GM21529 (cell line): ENCODE results near the gene CPXM1.
"Not testable (repeated sequence)": the region's sequence is repeated elsewhere in the genome, so short reads cannot be mapped to it uniquely, and the experiment has no call there.

ENCODE experiments used
- ATAC-seq: cut with Tn5 transposase; IDR thresholded peaks from one replicate; pipeline ENCODE4 v1.9.1; 2021; ENCODE audit not compliant: unreplicated experiment

CPXM1 gene

DNA sequence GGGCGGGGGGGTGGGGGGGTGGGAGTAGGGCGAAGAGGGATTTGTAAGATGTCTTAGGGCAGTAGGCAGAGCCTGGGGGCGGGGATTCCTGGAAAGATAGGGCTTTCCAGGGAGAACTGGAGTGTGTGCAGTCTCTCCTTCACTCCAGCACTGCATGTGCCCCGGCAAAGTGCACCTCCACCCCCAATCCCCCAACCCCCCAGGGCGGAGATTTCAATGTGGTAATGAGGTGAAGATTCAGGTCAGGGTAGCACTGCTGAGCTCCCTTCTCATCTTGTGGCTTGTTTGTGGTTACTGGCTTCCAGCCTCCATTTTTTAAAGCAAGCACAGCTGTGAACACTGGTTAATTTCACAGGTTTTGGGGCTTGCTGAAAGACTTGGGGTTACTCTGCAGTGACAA lies 21.6 kb upstream of the CPXM1 start:
- ATAC-seq, result no peak

DNA sequence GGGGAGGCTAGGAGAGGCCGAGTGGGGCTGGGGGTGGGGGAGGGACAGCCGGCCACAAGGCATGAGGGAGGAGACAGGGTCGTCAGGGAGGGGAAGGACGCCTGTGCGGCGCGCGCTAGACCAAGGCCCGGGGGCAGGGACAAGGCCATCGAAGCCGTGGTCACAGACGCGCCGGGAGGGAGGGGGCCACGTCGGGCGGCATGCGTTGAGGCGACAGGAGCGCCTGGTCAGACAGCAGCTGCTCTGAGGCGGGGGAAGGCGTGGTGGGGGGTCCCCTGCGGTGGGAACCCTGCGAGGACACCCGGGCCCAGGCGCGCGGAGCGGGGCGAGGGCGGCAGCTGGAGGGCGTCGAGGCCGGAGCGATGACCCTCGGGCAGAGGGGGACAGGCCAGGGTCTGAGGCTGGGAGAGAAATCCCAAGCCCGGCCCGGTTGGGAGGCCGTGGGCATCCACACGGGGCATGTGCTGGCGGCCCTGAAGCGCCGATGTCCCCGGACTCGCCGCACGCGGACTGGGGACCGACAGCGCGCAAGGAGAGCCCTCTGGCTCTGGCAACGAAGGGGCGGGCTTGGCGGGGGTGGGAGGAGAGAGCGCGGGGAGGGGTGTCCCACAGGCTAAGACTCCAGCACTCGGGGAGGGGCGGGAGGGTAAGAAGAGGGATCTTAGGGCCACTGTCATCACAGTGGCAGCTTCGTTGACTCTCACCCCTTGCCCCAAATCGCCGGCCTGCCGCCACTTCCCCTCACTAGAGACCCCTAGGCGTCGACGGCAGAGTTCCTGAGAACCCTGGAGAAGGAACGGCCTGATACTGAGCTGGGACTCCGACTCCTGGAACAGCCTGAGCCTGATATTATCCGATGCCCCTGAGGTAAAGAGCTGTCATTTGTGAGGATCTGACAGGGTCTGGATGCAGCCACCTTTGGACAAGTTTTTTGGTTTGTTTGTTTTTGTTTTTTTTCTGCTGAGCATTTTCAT lies 20.8 kb upstream of the CPXM1 start:
- no peak for ATAC-seq

DNA sequence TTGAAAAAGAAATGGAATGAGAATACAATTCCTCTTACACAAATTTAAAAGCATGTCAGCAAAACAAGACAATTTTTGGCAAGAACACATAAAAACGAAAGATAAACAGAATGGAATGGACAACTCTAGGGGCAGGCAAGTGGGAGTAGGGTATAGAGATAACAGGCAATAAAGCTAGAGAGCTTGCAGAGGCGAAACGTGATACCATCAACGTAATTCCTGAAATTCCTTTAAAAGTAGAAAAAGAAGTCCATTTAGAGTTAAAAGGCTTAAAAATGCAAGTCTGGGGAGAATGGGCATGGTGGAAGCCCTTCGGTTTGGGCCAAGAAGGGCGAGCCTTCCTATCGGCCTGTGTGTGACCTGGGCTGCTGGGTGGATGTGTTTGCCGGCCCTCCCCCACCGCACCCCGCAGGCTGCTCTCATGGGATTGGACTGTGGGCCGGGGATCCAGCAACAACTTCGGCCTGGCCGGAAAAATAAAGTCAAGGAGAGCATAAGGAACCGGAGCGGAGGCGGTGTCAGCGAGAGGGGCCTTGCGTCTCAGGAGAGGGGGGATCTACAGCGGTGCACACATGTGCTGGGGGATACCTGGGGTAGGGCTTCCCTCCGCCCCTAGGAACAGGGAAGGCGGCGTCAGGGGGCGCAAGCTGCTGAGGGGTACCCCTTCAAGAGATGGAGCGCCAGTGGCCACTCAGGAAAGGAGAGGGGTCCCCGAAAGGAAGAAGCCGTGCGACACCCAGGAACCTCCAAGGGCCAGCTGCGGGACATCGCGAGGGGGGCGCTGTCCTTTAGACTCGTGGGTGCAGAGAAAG lies 19.9 kb upstream of the CPXM1 start:
- ATAC-seq, result no peak

DNA sequence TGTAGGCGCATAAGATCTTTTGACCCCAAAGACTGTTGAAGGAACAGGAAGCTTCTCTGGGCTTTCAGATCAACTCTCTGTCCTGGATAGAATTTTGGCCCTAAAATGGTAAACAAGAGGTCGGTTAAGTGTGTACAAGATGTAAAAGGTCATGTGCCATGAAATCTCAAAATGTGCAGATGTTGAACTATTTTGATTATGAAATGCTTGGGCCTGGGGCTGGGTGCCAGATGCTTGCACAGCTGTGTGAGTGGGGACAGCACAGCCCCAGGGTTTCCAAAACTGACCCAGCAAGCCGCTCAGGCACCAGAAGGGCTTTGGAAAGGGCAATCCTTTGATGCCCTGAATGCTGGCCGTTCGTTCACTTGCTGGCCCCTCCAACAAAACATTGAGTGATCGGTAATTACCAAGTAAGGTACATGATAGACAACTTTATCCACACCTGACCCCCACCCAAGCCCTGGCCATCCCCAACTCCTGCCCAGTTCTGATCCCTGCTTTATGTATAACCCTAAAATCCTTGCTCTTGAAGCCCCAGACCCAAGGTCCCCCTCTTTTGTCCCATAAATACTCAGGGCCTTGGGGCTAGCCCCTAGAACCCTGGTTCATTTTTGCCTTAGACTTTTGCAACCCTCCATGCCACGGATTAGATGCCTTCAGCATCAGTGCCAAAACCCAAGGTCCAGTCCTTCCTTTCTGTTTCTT lies 17.6 kb upstream of the CPXM1 start:
- ATAC-seq, result no peak

DNA sequence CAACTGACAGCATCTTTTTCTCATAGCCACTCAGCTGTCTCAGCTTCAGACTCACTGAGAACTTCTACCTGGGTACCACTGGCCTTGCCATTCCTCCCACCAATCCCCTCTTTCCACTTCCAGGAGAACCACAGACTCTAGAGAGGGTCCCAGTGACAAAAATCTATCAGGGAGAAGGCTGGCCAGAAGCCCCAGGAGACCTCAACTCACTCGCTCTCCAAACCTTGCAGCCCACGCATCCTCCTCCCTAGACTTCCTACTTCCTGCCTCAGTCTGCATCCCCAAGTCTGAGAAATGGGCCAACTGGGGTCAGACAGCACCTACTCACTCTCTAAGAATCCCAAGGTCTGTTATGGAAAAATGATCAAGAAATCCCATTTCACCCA lies 16.9 kb upstream of the CPXM1 start:
- ATAC-seq, result no peak

DNA sequence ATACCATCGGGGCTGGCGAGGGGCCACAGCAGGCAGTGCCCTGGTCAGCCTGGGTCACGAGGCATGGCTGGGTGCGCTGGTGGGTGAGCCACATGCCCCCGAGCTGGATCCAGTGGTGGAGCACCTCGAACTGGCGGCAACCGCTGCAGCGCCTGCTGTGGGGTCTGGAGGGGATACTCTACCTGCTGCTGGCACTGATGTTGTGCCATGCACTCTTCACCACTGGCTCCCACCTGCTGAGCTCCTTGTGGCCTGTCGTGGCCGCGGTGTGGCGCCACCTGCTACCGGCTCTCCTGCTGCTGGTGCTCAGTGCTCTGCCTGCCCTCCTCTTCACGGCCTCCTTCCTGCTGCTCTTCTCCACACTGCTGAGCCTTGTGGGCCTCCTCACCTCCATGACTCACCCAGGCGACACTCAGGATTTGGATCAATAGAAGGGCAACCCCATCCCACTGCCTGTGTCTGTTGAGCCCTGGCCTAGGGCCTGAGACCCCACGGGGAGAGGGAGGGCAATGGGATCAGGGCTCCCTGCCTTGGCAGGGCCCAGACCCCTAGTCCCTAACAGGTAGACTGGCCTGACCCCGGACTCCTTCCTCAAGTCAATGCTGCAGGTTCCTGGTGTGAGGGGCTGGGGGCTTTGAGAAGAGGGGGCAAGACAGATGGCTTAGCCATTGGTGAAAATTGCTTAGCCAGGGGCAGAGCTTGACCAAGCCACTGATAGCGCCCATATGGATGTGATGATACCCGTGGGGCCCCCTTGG lies 16.3 kb upstream of the CPXM1 start:
- no peak for ATAC-seq

DNA sequence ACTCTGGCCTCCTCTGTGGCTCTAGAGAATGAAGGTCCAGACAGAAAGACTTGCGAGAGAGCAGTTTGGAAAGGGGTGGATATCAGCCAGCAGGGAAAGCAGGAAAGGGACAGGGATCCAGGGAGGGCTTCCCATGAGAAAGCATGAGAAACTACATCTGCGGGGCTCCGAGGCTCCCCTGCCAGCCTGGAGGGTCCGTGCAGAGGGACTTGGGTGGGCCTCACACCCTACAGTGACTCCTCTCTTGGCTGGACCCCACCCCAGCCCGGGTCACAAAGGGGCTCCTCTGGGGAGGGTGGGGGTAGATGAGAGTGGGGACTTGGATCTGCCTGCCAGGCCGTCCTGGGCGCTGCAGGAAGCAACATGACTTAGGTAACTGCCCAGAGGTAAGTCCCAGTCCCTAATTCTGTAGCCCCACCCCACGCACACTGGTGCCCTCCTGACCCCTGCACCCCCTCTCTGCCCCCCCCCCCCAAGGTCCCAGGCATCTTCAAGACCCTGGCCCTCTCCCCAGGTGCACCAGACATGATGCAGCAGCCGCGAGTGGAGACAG lies 15.7 kb upstream of the CPXM1 start, which contains the start of gene TMEM239:
Gene TMEM239 (plus strand): TSS at position 335 of the 553 bp plus-strand sequence. CDS start 191 bp downstream, at position 526.
- ATAC-seq, result no peak

DNA sequence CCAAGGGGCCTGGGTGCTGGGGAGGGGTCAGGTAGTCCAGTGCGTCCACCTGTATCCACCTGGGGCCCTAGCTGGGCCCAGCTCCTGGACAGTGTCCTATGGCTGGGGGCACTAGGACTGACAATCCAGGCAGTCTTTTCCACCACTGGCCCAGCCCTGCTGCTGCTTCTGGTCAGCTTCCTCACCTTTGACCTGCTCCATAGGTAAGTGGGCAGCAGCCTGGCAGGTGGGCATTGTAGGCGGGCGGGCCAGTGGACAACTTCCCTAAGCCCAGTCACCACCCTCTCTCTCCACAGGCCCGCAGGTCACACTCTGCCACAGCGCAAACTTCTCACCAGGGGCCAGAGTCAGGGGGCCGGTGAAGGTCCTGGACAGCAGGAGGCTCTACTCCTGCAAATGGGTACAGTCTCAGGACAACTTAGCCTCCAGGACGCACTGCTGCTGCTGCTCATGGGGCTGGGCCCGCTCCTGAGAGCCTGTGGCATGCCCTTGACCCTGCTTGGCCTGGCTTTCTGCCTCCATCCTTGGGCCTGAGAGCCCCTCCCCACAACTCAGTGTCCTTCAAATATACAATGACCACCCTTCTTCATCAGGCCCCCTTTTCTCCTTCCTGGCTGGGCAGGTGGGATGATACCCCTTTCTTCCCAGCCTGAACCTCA lies 14.9 kb upstream of the CPXM1 start:
- ATAC-seq, result no peak

DNA sequence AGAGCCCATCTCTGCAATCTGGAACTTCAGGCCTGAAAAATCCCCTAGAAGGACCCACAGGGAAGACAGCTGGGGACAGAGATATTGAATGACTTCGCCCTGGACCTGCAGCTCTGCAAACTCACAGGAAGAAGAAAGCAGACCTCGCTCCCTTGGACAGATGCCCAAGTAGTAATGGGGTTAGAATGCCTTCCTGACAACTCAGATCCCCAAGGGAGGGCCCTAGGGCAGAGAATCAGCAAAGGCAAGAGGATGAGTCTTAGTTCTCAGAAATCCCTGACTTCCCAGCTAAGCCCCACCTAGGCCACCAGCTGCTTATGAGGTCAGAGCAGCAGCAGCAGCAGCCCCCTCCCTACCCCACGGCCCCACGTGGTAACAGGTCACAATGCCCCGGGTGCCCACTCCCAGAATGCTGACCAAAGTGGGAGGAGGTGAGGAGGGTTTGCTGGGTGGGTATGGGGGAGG lies 14.2 kb upstream of the CPXM1 start, which contains the start of gene C20orf141:
Gene C20orf141 (plus strand): TSS at position 401 of the 465 bp plus-strand sequence. CDS start 198 bp downstream, outside the sequence.
- ATAC-seq, result no peak

DNA sequence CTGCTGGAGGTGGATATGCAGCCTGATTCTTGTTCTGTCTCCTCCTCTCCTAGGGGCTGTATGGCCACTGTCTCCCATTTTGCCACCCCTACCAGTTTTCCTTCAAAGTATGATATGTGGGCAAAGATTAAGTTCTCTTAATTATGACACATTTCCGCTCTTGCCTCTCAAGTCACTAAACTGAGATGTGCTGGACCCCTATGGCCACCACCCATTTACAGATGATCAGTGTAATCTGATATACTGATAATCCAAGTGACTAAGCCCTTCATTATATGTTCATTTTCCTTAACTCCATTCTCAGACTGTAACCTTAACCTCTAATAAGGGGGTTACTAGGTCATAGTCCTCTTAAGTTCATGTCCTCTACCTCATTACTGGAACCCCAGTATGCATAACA lies 13.6 kb upstream of the CPXM1 start:
- ATAC-seq, result no peak

DNA sequence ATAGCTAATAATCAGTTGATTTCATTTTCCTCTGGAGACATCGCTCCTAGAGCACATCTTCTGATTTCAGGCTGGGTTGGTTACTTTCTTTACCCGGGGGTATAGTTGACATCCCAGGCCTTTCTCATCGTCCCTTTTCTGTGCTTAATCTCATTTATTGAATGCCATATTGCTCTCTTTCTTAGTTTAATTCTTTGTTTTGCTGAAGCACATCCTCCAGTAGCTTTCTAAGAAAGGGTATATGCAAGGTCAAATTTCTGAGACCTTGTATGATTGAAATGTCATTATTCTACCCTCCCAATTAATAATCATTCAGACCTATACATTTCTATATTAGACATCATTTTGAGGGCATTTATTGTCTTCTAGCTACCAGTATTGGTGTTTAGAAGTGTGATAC lies 11.8 kb upstream of the CPXM1 start:
- no peak for ATAC-seq

DNA sequence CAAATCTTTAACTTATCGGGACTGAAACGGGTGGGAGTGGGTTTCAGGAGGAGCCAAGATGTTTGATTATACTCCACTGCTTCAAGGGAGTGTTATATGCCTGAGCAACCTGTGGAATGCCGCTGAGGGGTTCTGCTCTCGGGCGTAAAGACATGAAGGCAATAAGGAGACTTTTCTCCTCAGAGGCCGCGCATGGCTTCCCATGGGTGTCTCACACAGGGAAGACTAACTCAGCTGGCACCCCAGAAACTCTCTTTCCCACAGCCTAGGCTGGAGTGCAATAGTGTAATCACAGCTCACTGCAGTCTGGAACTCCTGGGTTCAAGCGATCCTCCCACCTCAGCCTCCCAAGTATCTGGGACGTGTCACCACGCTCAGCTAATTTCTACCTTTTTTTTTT lies 9.3 kb upstream of the CPXM1 start:
- no peak for ATAC-seq

DNA sequence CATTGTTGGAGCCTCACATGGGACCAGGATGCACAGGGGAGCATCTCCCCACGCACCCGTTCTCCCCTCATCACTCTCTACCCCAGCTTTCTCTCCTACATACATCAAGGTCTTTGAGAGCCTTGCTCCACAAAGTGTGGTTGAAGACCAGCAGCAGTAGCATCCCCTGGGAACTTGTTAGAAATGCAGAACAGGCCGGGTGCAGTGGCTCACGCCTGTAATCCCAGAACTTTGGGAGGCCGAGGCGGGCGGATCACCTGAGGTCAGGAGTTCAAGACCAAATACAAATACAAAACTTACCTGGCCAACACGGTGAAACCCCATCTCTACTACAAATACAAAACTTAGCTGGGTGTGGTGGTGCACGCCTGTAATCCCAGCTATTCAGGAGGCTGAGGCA lies 7.5 kb upstream of the CPXM1 start:
- ATAC-seq, result not testable (repeated sequence)

DNA sequence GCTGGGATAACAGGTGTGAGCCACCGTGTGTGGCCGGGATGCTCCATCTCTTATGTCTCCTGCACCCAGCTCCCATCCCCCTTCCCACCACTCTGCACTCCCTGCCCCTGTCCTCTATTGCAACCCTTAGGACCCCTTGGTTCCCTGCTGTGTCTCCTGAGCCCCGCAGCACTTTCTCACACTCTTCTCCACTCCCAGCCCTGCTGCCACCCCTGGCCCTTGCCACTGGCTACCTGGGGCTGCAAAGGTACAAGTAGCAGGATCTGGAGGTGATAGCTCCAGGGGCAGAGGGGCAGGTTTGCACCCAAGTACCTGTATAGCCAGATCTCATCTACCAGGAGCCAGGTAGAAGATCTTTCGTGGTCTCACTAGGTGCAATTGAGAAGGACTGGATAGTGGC lies 6.6 kb upstream of the CPXM1 start:
- no peak for ATAC-seq

DNA sequence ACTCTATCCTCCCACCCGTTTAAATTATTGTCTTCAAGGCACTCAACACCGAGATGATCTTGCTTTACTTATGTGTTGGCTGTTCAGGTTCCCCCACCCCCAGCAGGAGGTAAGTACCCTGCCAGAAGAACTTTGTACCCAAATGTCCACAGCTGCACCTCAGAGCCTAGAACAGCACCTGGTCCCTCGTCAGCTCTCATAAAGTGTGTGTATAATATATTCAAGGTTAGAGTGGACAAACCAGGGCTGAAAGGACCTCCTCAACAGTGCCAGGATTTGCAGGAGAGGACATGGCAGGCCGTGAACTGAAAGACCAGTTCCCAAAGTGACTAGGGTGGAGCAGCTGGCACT lies 5.9 kb upstream of the CPXM1 start:
- no peak for ATAC-seq

DNA sequence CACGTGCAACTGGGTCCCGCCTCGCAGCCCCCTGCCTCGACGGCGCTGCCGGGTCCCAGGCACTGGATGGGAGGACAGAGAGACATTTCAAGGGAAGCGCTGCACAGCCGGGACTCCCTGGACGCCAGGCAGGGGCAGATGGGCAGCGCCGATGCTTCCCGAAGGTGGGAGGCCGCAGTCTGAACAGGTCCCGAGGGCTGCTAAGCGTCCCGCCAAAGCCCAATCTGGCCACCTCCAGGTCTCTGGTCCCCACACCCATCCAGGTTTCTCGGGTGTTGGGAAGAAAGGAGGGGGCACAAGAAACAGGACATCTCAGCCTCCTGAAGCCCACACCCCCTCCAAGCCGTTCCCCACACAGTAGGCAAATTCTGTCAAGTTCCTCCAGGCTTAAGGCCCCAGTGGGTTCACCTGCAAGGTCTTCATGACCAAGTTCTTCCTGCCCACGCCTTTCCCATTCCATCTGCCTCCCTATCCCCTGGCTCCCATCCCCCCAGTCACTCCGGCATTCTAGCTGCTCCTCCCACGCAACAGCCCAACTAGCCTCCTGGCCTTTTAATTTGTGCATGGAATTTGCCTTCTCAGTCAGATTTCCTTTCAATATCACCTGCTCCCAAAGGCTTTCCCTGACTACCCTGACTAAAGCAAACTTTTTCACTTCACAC lies 5.4 kb upstream of the CPXM1 start:
- no peak for ATAC-seq

DNA sequence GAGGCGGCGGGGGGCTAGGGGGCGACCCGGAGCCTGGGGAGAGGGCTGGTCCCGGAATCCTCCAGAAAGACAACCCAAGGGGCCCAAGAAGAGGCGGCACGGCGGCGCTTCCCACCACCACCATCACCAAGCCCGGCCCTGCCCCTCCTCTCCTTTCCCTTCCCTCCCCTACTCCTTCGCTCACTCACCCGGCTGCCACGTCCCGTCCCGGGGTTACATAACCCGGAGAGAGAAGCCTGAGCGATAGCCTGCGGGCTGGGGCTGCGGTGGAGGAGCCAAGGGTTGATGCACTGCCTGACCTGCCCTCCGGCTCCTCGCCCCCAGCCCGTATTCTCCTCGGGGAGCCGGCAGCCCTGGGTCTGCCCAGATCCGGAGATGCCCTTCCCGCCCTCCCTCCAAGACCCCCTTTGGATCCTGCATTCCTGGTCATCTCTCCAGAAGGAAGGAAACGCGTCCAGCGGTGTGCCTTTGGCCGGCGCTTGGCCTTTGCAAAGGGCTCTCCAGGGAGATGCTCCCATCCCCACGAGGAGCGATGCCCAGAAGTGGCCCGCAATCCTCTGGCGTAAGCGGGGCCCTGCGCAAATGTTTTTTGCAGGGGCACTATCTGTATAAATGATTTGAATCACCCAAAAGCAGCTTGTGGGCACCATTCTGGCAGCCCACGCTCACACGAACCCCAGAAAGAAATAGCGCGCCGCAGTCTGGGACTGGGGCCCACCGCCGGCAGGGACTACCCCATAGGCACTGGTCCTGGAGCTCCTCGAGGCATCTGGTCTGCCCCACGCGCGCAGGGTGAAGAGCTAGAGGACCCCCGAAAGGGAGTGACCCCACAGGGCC lies 4.6 kb upstream of the CPXM1 start:
- no peak for ATAC-seq
